ENCODE measurements around the gene VWA5B1.

Gene VWA5B1

GRCh38 chr1:20322081-20322824, 31.6 kb downstream of the VWA5B1 start:
- TF ChIP-seq GATA1 (IDR thresholded peaks at IDR 0.05; ENCODE audit: low read depth, low read length), result no peak
- TF ChIP-seq POLR2A (IDR thresholded peaks at IDR 0.05; ENCODE audit: low read length), result no peak
- DNase-seq, result no peak

GRCh38 chr1:20322825-20323612, 32.3 kb downstream of the VWA5B1 start:
- DNase-seq, result no peak
- TF ChIP-seq GATA1 (IDR thresholded peaks at IDR 0.05; ENCODE audit: low read depth, low read length) (no peak), POLR2A (IDR thresholded peaks at IDR 0.05; ENCODE audit: low read length) (no peak)

GRCh38 chr1:20323613-20323920, 32.9 kb downstream of the VWA5B1 start:
- TF ChIP-seq GATA1 (IDR thresholded peaks at IDR 0.05; ENCODE audit: low read depth, low read length) (no peak), POLR2A (IDR thresholded peaks at IDR 0.05; ENCODE audit: low read length) (no peak)
- no peak for DNase-seq

GRCh38 chr1:20324704-20325406, 34.2 kb downstream of the VWA5B1 start:
- no peak for TF ChIP-seq POLR2A (IDR thresholded peaks at IDR 0.05; ENCODE audit: low read length)
- no peak for TF ChIP-seq GATA1 (IDR thresholded peaks at IDR 0.05; ENCODE audit: low read depth, low read length)
- no peak for DNase-seq

GRCh38 chr1:20325407-20325843, 34.8 kb downstream of the VWA5B1 start:
- no peak for DNase-seq
- no peak for TF ChIP-seq POLR2A (IDR thresholded peaks at IDR 0.05; ENCODE audit: low read length)
- no peak for TF ChIP-seq GATA1 (IDR thresholded peaks at IDR 0.05; ENCODE audit: low read depth, low read length)

GRCh38 chr1:20325844-20326420, 35.3 kb downstream of the VWA5B1 start:
- no peak for DNase-seq
- TF ChIP-seq POLR2A (IDR thresholded peaks at IDR 0.05; ENCODE audit: low read length), result no peak
- no peak for TF ChIP-seq GATA1 (IDR thresholded peaks at IDR 0.05; ENCODE audit: low read depth, low read length)

GRCh38 chr1:20327467-20327866, 36.8 kb downstream of the VWA5B1 start:
- no peak for DNase-seq
- TF ChIP-seq POLR2A (IDR thresholded peaks at IDR 0.05; ENCODE audit: low read length) (no peak), GATA1 (IDR thresholded peaks at IDR 0.05; ENCODE audit: low read depth, low read length) (no peak)

- DNase-seq, result no peak
- no peak for TF ChIP-seq POLR2A (IDR thresholded peaks at IDR 0.05; ENCODE audit: low read length)
- no peak for TF ChIP-seq GATA1 (IDR thresholded peaks at IDR 0.05; ENCODE audit: low read depth, low read length)
Observed at GRCh38 chr1:20328201-20328600, 37.5 kb downstream of the VWA5B1 start.

GRCh38 chr1:20329793-20330542, 39.3 kb downstream of the VWA5B1 start:
- no peak for DNase-seq
- TF ChIP-seq GATA1 (IDR thresholded peaks at IDR 0.05; ENCODE audit: low read depth, low read length) (no peak), POLR2A (IDR thresholded peaks at IDR 0.05; ENCODE audit: low read length) (no peak)

GRCh38 chr1:20334103-20334502, 43.4 kb downstream of the VWA5B1 start:
- no peak for DNase-seq
- TF ChIP-seq POLR2A (IDR thresholded peaks at IDR 0.05; ENCODE audit: low read length) (no peak), GATA1 (IDR thresholded peaks at IDR 0.05; ENCODE audit: low read depth, low read length) (no peak)

- TF ChIP-seq GATA1 (IDR thresholded peaks at IDR 0.05; ENCODE audit: low read depth, low read length) (no peak), POLR2A (IDR thresholded peaks at IDR 0.05; ENCODE audit: low read length) (no peak)
- DNase-seq, result no peak
Observed at GRCh38 chr1:20336105-20336605, 45.5 kb downstream of the VWA5B1 start.

GRCh38 chr1:20337581-20337980, 46.9 kb downstream of the VWA5B1 start:
- TF ChIP-seq GATA1 (IDR thresholded peaks at IDR 0.05; ENCODE audit: low read depth, low read length), result no peak
- DNase-seq, result no peak

GRCh38 chr1:20339811-20340457, 49.3 kb downstream of the VWA5B1 start:
- DNase-seq, result no peak
- TF ChIP-seq POLR2A (IDR thresholded peaks at IDR 0.05; ENCODE audit: low read length) (no peak), GATA1 (IDR thresholded peaks at IDR 0.05; ENCODE audit: low read depth, low read length) (no peak)
